GM19328 (cell line): Measurements from ENCODE around the gene PIP5KL1.
A peak's percentile ranks its signal among the peaks of the same experiment; 100 is the strongest.

Source experiments
- ATAC-seq: cut with Tn5 transposase; IDR thresholded peaks from one replicate; pipeline ENCODE4 v1.9.1; 2021; ENCODE audit warnings: mild to moderate bottlenecking, moderate library complexity; ENCODE audit not compliant: unreplicated experiment

The PIP5KL1 gene

DNA sequence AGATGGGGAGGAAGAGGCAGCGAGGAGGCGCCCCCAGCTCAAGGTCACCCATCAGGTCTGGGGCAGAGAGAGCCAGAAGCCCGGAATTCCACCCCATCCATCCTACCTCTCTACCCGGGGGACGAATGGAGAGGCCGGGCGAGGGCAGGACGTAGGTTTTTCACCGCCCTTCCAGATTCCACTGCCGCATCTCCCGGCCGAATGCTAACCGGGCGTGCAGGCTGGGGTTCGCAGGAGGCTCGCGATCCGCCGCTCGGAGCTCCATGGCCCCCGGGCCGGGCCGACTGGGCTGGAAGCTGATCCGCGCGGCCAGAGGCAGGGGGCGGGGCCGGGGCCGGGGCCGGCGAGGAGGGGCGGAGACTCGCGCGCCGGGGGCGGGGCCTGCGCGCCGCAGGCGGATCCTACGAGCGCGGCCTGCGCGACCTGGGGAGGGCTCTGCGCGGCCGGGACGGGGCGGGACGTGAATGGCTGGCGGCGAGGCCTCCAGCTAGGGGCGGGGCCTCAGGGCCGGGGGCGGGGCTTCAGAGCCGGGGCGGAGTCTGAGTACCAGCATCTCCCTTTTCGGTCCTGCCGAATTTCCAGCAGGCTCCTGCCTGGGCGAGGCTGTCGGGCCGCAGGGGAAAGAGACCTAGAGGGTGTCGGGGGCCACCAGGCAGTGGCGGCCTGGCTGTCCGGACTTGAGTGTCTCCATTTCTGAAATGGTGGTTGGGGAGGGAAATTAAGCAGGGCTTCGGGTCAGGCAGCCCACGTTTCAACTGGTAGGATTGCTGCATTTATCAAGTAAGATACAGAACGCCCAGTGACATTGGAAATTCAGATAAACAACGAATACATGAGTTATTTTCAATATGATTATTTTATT, 13.6 kb downstream of the PIP5KL1 start, which contains the start of gene ST6GALNAC4:
TSS of gene ST6GALNAC4 (minus strand) at position 322 of the 862 bp plus-strand sequence. CDS start 622 bp downstream, outside the sequence.
- ATAC-seq, result peak; percentile 77

GRCh38 chr9:127915801-127916719, 14.5 kb downstream of the PIP5KL1 start:
- no peak for ATAC-seq

DNA sequence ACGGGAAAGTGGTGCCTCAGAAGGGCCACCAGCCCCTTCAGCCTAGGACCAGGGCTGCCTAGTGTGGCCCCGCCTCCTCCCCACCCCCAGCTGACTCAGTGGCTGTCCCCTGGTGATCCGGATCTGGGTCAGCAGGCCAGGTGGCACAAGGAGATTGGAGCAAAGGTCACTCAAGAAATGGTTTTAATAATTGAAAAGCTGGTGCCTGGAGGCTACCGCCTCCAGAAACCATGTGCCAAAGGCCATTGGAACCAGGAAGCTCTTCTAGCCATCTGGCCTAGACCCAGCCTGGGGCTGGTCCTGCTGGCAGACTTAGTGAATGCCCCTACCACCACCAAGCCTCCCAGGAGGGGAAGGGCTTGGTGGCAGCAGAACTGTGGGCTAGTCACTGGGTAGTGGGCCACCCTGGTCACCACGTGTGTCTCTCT, 15.2 kb downstream of the PIP5KL1 start:
- ATAC-seq, result no peak

GRCh38 chr9:127913682-127914081, 16.9 kb downstream of the PIP5KL1 start:
- ATAC-seq, result no peak

GRCh38 chr9:127912882-127913281, 17.7 kb downstream of the PIP5KL1 start:
- ATAC-seq, result no peak

DNA sequence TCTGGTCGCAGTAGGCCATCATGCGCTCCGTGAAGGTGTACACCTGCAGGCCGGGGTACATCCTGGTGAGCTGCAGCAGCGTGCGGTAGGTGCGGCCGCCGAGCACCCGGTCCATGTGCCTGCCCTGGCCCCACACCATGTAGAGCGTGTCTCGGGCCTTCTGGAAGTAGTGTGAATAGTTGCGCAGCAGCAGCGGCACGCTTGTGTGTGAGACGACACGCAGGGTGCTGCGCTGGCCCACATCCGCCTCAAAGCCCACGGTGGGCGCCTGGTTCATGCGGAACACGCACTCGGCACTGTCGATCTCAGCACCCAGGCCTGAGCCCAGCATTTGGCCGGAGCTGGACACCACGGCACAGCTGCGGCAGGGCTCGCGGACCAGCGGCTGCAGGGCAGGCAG, 18.3 kb downstream of the PIP5KL1 start:
- no peak for ATAC-seq

- no peak for ATAC-seq
These were observed 19.9 kb downstream of the PIP5KL1 start for GRCh38 chr9:127910613-127911205.

- ATAC-seq, result no peak
These were observed 20.7 kb downstream of the PIP5KL1 start for GRCh38 chr9:127909839-127910273.

DNA sequence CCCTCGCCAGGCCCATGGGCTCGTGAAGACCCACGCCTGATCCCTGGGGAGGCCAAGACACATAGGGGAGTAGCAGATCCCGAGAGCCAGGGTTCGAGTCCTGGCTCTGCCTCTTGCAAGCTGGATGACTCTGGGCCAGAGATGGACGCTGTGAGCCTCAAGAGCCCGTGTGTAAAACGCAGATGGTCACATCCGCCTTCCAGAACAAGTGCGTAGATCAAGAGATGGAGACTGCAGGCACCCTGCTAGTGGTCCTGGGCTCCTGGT, 22.0 kb downstream of the PIP5KL1 start:
- no peak for ATAC-seq

DNA sequence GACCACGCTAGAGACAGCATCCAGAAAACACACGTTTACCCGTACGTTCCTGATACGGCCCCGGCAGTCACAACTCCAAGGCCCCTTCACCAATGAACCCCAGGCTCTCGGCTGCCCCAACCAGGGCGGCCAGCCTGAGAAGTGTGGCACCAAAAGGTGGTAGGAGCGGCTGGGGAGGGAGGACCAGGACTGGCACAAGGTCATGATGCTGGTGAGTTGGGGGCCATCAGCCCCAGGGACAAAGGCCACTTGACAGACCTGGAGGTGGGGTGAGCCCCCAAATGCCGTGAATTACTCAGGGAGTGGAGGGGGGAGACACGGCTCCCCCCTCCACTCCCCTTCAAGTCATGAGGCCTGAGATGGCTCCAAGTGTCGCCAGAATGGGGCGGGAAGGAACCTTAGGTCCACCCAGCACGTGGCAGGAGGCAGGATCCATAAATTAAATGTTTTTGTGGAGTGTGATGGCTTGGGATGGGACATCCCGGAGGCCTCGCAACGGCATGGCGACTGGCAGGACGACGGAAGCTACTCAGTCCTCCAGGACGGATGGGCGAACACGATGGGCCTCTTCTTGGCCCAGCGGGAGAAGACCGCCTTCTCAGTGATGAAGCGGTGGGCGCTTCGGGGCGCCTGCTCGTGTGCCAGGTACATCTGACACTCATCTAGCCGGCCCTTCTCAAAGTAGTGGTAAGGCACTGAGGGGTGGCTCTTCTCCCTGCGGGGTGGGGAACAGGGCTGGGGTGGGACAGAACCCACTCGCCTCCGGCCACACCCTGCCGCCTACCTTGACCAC, 22.5 kb downstream of the PIP5KL1 start:
- no peak for ATAC-seq

GRCh38 chr9:127905788-127906191, 24.8 kb downstream of the PIP5KL1 start:
- no peak for ATAC-seq

- ATAC-seq, result no peak
These were observed 25.4 kb downstream of the PIP5KL1 start for GRCh38 chr9:127905004-127905728.

DNA sequence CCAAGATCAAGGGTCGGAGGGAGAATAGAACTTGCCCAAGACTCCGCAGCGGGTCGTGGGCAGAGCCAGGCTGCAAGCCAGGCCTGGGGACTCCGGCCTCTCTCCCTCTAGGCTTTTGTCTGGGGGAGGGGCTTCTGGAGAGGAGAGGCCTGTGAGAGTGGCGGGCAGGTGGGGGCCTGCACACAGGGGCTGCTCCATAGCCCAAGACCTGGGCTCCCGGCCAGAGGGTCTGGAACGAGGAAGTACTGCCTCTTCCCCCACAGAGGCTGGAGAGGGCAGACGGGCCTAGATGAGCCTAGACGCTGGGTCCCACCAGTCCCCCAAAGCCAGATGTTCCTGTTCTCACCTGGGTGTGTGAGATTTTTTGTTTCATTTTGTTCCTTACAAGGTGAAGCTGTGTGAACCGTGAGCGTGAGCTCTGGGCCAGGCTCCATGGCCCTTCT, 26.0 kb downstream of the PIP5KL1 start:
- ATAC-seq, result no peak

DNA sequence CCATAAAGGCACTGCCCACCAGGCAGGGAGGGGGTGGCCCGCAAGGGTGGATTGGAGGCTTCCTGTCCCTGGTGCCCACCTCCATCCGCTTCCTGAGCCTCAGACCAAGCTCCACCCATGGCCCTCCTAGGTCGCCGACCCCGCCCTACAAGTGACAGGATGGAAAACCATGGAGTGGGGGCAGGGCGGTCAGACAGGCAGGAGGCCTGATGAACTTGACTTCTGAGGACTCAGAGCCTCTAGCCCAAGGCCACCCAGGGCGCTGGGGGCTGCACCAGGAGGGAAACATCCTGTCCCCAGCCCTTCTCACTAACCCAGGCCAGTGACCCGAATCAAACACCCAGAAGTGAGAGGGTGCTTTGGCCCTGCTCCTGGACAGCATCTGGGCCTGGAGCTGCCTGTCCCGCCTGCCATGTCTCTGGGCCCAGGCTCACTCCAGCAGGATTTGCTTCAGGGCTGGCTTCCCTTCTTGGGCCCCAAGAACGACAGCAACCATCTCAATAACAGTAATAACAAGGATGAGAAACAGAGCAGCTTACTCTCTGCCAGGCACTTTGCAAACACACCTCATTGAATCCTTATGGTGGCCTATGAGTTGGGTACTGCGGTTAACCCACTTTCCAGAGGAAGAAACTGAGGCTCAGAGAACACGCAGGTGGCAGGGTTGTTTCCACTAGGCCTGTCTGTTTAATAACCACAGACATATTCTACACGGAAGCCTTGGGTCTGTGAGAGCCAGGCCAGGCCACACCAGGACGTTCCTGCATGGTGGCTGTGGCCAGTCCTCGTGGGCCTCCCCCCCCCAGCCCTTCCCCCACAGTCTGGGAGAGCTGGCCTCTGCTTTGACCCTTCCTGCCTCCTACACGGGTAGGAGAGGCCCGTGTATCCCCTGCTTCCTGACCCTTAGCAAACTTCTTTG, 26.8 kb downstream of the PIP5KL1 start:
- no peak for ATAC-seq

- peak; percentile 66 for ATAC-seq
These were observed 31.2 kb downstream of the PIP5KL1 start, which contains the start of gene ST6GALNAC6 for GRCh38 chr9:127899128-127899943. ST6GALNAC6 (minus strand) TSS chr9:127899603; CDS start chr9:127897981, 1,622 bp downstream.

- no peak for ATAC-seq
These were observed 32.0 kb downstream of the PIP5KL1 start for GRCh38 chr9:127898433-127899127.

GRCh38 chr9:127897193-127897692, 33.3 kb downstream of the PIP5KL1 start:
- no peak for ATAC-seq
